PC-3 (cell line): Measurements from ENCODE around the gene BAIAP2L2.

Experiments used
- EZH2 ChIP-seq: fragments of 300-600 bp; sonication (generic); IDR thresholded peaks from one replicate; pipeline ENCODE4 v1.6.1; 2017; ENCODE audit warnings: antibody characterized with exemption, mild to moderate bottlenecking, low read length; ENCODE audit not compliant: unreplicated experiment
- EZH2phosphoT487 ChIP-seq: fragments of 300-600 bp; sonication (generic); IDR thresholded peaks from 2 replicates; pipeline ENCODE4 v1.6.1; 2018; ENCODE audit warnings: mild to moderate bottlenecking, antibody characterized with exemption, low read length, borderline replicate concordance
- TF ChIP-seq, protein P1 (sequence below): fragments of 300-600 bp; sonication (generic); conservative IDR thresholded peaks from 2 replicates; pipeline ENCODE4 v1.5.1; 2017; ENCODE audit warnings: antibody characterized with exemption, low read depth, mild to moderate bottlenecking, low read length

GRCh38 chr22:38065539-38065938 lies 44.9 kb downstream of the BAIAP2L2 start:
- TF ChIP-seq, protein P1, sequence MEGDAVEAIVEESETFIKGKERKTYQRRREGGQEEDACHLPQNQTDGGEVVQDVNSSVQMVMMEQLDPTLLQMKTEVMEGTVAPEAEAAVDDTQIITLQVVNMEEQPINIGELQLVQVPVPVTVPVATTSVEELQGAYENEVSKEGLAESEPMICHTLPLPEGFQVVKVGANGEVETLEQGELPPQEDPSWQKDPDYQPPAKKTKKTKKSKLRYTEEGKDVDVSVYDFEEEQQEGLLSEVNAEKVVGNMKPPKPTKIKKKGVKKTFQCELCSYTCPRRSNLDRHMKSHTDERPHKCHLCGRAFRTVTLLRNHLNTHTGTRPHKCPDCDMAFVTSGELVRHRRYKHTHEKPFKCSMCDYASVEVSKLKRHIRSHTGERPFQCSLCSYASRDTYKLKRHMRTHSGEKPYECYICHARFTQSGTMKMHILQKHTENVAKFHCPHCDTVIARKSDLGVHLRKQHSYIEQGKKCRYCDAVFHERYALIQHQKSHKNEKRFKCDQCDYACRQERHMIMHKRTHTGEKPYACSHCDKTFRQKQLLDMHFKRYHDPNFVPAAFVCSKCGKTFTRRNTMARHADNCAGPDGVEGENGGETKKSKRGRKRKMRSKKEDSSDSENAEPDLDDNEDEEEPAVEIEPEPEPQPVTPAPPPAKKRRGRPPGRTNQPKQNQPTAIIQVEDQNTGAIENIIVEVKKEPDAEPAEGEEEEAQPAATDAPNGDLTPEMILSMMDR, result no peak
- no peak for TF ChIP-seq EZH2phosphoT487
- no peak for TF ChIP-seq EZH2
